Osteocyte (in vitro differentiated cells): ENCODE data around the gene SNX32. TPM values are rescaled to one million over a fixed set of nuclear protein-coding genes. Genes with fewer than 3 reads are reported as not detected.
"Not testable (repeated sequence)": the region's sequence is repeated elsewhere in the genome, so short reads cannot be mapped to it uniquely, and the experiment has no call there.

Experiments
- DNase-seq: peaks from one replicate; pipeline ENCODE4 v3.0.0; 2021; ENCODE audit warnings: mixed read lengths; ENCODE audit not compliant: unreplicated experiment; ENCODE audit errors: extremely low spot score
- H3K27ac Mint-ChIP-seq: one replicate; pipeline ENCODE4 v1.8.0; 2021; ENCODE audit warnings: mild to moderate bottlenecking, mixed read lengths; ENCODE audit not compliant: unreplicated experiment
- H3K27me3 Mint-ChIP-seq: one replicate; pipeline ENCODE4 v1.8.0; 2021; ENCODE audit warnings: mixed read lengths; ENCODE audit not compliant: unreplicated experiment
- H3K36me3 Mint-ChIP-seq: one replicate; pipeline ENCODE4 v1.8.0; 2021; ENCODE audit warnings: mixed read lengths; ENCODE audit not compliant: unreplicated experiment
- H3K4me1 Mint-ChIP-seq: one replicate; pipeline ENCODE4 v1.8.0; 2021; ENCODE audit warnings: mixed read lengths; ENCODE audit not compliant: unreplicated experiment
- H3K4me3 Mint-ChIP-seq: one replicate; pipeline ENCODE4 v1.8.0; 2021; ENCODE audit warnings: mild to moderate bottlenecking, moderate library complexity, mixed read lengths; ENCODE audit not compliant: unreplicated experiment
- H3K9me3 Mint-ChIP-seq: one replicate; pipeline ENCODE4 v1.8.0; 2021; ENCODE audit warnings: mixed read lengths; ENCODE audit not compliant: unreplicated experiment
- total RNA-seq: library from RNA; stranded (reverse); gene quantifications from 2 replicates; pipeline ENCODE4 v1.2.1, GENCODE V29; 2021
- TF ChIP-seq, protein P1 (sequence below): fragments of 200-600 bp; sonication (generic); IDR thresholded peaks from 2 replicates; pipeline ENCODE4 v1.5.0; 2021; ENCODE audit warnings: antibody characterized with exemption, mild to moderate bottlenecking, moderate library complexity

Gene SNX32
- total RNA-seq, 1 donor from 2014 or later = 4.0 TPM

- Mint-ChIP-seq H3K27ac (peak overlapping the region; percentile 80), H3K4me1 (peaks cover 71% of the 10 kb centered on the region)
- peak; percentile 87 for DNase-seq
Measured at GRCh38 chr11:65891219-65892136, 57.7 kb downstream of the SNX32 start.

DNA sequence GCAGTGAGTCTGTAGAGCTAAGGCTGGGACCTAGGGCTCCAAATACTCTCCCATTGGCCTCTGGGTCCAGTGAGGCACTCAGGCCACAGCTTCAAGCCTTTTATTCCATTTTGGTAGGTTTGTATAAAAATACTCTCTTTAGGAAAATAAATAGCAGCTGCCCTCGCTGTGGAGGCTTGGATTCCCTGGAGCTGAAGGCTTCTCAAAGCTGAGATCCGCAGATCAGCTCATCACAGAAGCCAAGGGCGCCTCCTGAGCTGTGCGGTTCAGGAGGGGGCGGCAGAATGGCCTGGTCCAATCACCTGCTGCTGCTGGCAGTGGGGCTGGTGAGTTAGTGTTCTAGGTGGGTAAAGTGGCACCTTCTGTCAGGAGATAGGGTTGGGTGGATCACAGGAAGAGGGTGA, 58.4 kb downstream of the SNX32 start:
- DNase-seq, H3K27me3 Mint-ChIP-seq, H3K9me3 Mint-ChIP-seq, H3K36me3 Mint-ChIP-seq: not testable (repeated sequence)
- H3K4me1 Mint-ChIP-seq = peaks cover 67% of the 10 kb centered on the region
- H3K27ac Mint-ChIP-seq = peak overlapping the region; percentile 80
- H3K4me3 Mint-ChIP-seq = peak overlapping the region; percentile 73

More at GRCh38 chr11:65891219-65892136, 57.7 kb downstream of the SNX32 start:
- TF ChIP-seq, protein P1, sequence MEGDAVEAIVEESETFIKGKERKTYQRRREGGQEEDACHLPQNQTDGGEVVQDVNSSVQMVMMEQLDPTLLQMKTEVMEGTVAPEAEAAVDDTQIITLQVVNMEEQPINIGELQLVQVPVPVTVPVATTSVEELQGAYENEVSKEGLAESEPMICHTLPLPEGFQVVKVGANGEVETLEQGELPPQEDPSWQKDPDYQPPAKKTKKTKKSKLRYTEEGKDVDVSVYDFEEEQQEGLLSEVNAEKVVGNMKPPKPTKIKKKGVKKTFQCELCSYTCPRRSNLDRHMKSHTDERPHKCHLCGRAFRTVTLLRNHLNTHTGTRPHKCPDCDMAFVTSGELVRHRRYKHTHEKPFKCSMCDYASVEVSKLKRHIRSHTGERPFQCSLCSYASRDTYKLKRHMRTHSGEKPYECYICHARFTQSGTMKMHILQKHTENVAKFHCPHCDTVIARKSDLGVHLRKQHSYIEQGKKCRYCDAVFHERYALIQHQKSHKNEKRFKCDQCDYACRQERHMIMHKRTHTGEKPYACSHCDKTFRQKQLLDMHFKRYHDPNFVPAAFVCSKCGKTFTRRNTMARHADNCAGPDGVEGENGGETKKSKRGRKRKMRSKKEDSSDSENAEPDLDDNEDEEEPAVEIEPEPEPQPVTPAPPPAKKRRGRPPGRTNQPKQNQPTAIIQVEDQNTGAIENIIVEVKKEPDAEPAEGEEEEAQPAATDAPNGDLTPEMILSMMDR = peak; percentile 35
- H3K36me3 Mint-ChIP-seq = peaks cover 12% of the 10 kb centered on the region
- no peaks in the 10 kb centered on the region for H3K9me3 Mint-ChIP-seq
- no peaks in the 10 kb centered on the region for H3K27me3 Mint-ChIP-seq
- H3K4me3 Mint-ChIP-seq = peak overlapping the region; percentile 73

- Mint-ChIP-seq H3K27ac (peak overlapping the region; percentile 80), H3K9me3 (no peaks in the 10 kb centered on the region), H3K36me3 (peaks cover 8% of the 10 kb centered on the region), H3K4me3 (peak overlapping the region; percentile 73), H3K4me1 (peaks cover 66% of the 10 kb centered on the region), H3K27me3 (no peaks in the 10 kb centered on the region)
- DNase-seq = no peak
- TF ChIP-seq, protein P1 = no peak
Measured at GRCh38 chr11:65892661-65893317, 59.0 kb downstream of the SNX32 start.

GRCh38 chr11:65894034-65894591, 60.4 kb downstream of the SNX32 start:
- no peaks in the 10 kb centered on the region for H3K27me3 Mint-ChIP-seq
- peaks cover 8% of the 10 kb centered on the region for H3K36me3 Mint-ChIP-seq
- no peak for DNase-seq
- H3K4me3 Mint-ChIP-seq = no peak overlapping the region
- TF ChIP-seq, protein P1 = no peak
- H3K4me1 Mint-ChIP-seq = peaks cover 64% of the 10 kb centered on the region
- H3K9me3 Mint-ChIP-seq = no peaks in the 10 kb centered on the region
- H3K27ac Mint-ChIP-seq = peak overlapping the region; percentile 80

GRCh38 chr11:65895482-65895981, 61.8 kb downstream of the SNX32 start:
- no peak overlapping the region for H3K4me3 Mint-ChIP-seq
- no peaks in the 10 kb centered on the region for H3K27me3 Mint-ChIP-seq
- H3K27ac Mint-ChIP-seq = peak overlapping the region; percentile 79
- no peaks in the 10 kb centered on the region for H3K9me3 Mint-ChIP-seq
- peaks cover 8% of the 10 kb centered on the region for H3K36me3 Mint-ChIP-seq
- DNase-seq = no peak
- TF ChIP-seq, protein P1 = no peak
- H3K4me1 Mint-ChIP-seq = peaks cover 52% of the 10 kb centered on the region
